Measurements from ENCODE around the gene NAA60.

Gene NAA60

DNA sequence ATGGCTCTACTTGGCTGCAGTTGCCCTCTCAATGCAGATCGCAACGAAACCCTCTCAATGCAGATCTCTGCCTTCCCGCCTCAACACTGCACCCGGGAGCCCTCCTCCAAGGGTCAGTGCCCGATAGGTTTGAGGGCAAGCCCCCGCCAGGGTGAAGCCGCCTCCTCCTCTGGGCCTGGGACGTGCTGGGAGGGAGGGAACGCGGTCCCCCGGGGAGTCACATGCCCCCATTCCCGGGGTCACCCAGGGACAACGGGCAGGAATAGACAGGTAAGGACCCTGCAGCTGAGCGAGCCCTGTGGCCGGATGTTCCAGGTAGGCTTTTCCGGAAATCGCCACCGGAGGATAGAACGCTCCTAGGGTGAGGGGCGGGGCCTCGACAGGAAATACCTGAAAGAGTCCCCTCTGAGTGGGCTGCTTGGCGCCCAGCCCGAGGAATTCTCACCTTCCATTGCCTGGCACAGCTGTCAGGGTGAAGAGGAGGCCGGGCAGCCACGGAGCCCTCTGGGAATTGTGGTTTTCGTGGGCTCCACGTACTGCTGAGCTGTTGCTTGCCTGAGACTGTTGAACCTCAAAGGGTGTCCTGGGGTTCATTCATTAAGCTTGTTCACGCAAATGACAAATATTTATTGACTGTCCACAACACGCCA lies 29.6 kb upstream of the NAA60 start:
- TF ChIP-seq, protein P1, sequence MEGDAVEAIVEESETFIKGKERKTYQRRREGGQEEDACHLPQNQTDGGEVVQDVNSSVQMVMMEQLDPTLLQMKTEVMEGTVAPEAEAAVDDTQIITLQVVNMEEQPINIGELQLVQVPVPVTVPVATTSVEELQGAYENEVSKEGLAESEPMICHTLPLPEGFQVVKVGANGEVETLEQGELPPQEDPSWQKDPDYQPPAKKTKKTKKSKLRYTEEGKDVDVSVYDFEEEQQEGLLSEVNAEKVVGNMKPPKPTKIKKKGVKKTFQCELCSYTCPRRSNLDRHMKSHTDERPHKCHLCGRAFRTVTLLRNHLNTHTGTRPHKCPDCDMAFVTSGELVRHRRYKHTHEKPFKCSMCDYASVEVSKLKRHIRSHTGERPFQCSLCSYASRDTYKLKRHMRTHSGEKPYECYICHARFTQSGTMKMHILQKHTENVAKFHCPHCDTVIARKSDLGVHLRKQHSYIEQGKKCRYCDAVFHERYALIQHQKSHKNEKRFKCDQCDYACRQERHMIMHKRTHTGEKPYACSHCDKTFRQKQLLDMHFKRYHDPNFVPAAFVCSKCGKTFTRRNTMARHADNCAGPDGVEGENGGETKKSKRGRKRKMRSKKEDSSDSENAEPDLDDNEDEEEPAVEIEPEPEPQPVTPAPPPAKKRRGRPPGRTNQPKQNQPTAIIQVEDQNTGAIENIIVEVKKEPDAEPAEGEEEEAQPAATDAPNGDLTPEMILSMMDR (IDR thresholded peaks at IDR 0.05; ENCODE audit: borderline replicate concordance, control extremely low read depth, extremely low read depth, insufficient read depth, missing control alignments), result no peak
- in situ Hi-C loops (cut with MboI; ENCODE audit: low sequenced_read_pairs, unreplicated experiment), result no loop called here
- no peak for DNase-seq (ENCODE audit: low spot score)

DNA sequence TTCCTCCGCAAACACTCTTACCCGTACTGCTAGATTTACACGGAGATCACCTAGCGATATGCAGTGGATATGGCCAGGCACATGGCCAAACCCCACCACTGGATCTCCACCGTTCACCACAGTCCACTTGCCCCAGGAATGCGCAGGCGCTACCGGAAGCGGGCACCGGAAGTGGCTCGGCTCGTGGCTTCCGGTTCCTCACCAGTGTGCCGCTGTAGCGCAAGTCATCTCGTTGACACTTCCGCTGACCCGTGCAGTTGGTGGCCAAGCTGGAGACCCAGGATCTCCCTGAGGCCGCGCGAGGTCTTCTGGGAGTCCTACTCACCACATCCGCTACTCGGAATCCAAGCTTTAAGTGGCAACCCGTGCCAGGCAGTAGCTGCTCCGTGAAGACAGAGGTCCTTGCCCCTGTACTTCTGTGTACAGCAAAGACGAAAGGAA lies 11.7 kb upstream of the NAA60 start:
- TF ChIP-seq, protein P1 (IDR thresholded peaks at IDR 0.05; ENCODE audit: borderline replicate concordance, control extremely low read depth, extremely low read depth, insufficient read depth, missing control alignments), result no peak
- peak; percentile 40 for DNase-seq (ENCODE audit: low spot score)
- in situ Hi-C loops (cut with MboI; ENCODE audit: low sequenced_read_pairs, unreplicated experiment), result no loop called here

DNA sequence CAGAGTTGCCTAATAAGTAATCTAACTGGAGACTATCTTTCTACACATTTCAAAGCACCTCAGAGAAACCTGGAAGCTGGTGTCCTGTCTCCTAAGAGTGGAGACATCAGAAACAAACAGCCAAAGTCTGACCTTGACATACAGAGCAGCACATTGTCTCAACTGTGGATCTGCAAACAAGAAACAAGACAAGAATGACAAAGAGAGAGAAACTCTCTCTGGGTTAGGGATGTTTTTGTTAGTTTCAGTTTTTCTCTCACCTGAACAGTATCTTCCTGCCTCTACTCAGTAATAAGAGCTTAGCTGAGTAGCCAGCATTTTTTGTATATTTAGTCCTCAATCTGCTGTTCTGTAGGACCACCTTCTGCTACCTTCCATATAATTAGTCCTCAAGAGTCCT lies 9.1 kb upstream of the NAA60 start:
- in situ Hi-C loops (cut with MboI; ENCODE audit: low sequenced_read_pairs, unreplicated experiment), result no loop called here
- TF ChIP-seq, protein P1 (IDR thresholded peaks at IDR 0.05; ENCODE audit: borderline replicate concordance, control extremely low read depth, extremely low read depth, insufficient read depth, missing control alignments), result no peak
- DNase-seq (ENCODE audit: low spot score), result no peak

DNA sequence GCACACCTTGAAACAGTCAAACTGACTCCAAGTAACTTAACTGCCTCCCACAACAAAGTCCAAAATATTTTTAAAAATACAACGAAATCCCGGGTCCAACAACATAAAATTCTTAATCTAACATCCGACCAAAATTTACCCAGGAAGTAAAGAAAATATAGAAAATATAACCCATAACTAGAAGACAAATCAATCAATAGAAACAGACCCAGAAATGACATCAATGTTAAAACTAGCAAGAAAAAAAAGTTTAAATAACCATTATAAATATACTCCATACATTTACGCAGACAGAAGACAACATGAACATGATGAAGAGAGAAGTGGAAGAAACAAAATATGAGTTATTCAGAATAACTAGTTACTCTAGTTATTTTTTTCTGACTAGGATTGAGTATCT lies 3.8 kb upstream of the NAA60 start:
- TF ChIP-seq, protein P1 (IDR thresholded peaks at IDR 0.05; ENCODE audit: borderline replicate concordance, control extremely low read depth, extremely low read depth, insufficient read depth, missing control alignments), result no peak
- in situ Hi-C loops (cut with MboI; ENCODE audit: low sequenced_read_pairs, unreplicated experiment), result no loop called here
- no peak for DNase-seq (ENCODE audit: low spot score)

DNA sequence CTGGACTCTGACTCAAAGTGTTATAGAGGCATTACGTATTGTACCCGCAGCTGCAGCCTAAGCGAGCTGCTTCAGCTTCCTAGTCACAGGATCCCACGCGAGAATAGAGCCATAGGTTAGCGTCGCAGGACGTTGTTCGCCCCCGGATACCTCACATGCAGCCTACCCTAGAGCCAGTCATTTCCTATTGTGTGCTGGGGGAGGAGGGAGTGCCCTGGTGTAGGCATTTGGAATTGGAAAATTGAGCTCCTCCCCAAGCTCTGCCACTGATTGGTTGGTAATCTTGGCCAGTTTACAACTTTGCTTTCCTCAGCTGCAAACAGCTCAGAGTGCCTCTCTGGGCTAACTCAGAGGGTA lies 530 bp downstream of the NAA60 start:
- TF ChIP-seq, protein P1 (IDR thresholded peaks at IDR 0.05; ENCODE audit: borderline replicate concordance, control extremely low read depth, extremely low read depth, insufficient read depth, missing control alignments), result no peak
- DNase-seq (ENCODE audit: low spot score), result no peak

DNA sequence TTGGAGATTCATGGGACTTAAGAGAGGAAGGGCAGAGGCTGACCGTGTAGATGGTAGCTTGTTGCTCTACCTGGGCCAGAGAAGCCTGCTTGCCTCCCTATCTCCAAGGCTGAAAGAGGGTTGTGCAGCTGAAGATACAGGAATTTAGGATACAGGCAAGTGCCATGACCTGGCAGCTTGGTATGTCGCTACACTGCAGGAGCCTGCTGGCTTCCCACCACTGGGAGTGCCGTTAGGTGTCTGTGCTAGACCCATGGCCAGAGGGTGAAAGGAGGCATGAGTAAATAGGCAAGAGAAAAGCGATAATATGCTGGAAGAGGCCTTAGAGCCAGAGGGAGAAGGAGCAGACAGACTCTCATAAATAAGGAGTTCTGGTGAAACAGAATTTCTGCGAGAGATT lies 10.6 kb downstream of the NAA60 start:
- TF ChIP-seq, protein P1 (IDR thresholded peaks at IDR 0.05; ENCODE audit: borderline replicate concordance, control extremely low read depth, extremely low read depth, insufficient read depth, missing control alignments), result no peak
- in situ Hi-C loops (cut with MboI; ENCODE audit: low sequenced_read_pairs, unreplicated experiment), result no loop called here
- no peak for DNase-seq (ENCODE audit: low spot score)

More for the DNA sequence above, 530 bp downstream of the NAA60 start:
- in situ Hi-C loops (cut with MboI; ENCODE audit: low sequenced_read_pairs, unreplicated experiment), result no loop called here
